Breast epithelium (tissue), 4 donors: ENCODE results near the gene GPN2. TPM values are rescaled to one million over a fixed set of nuclear protein-coding genes. Genes with fewer than 3 reads are reported as not detected.

Experiments
- DNase-seq, 2 donors: peaks; one replicate each; pipeline ENCODE4 v3.0.0-alpha.2; 2019; ENCODE audit warnings: low spot score in 2 of 2
- H3K27ac ChIP-seq, 2 donors: fragments of 200-600 bp; sonication (generic) in 1 of 2; one replicate each; pipeline ENCODE4 v1.5.1; 2016 to 2019; ENCODE audit warnings: mild to moderate bottlenecking in 1 of 2
- H3K27me3 ChIP-seq, 2 donors: fragments of 200-600 bp; sonication (generic) in 1 of 2; one replicate each; pipeline versions ENCODE4 v1.5.1 to v1.6.0; 2017 to 2019; ENCODE audit warnings: control low read depth in 1 of 2, mild to moderate bottlenecking in 1 of 2
- H3K36me3 ChIP-seq: fragments of 200-600 bp; one replicate; pipeline ENCODE4 v1.5.1; 2019
- H3K4me1 ChIP-seq, 2 donors: fragments of 200-600 bp; sonication (generic); one replicate each; pipeline ENCODE4 v1.5.1; 2016 to 2019; ENCODE audit warnings: control low read depth in 1 of 2
- H3K4me3 ChIP-seq, 3 donors: fragments of 200-600 bp; sonication (generic); 1 replicate in 2 of 3; 2 replicates in 1 of 3; pipeline ENCODE4 v1.5.1; 2016 to 2019; ENCODE audit warnings: mild to moderate bottlenecking in 3 of 3, moderate library complexity in 2 of 3
- H3K9me3 ChIP-seq, 2 donors: fragments of 200-600 bp; sonication (generic) in 1 of 2; one replicate each; pipeline ENCODE4 v1.5.1; 2016 to 2019; ENCODE audit warnings: control low read depth in 1 of 2
- POLR2A ChIP-seq: fragments of 450-650 bp; IDR thresholded peaks from one replicate; pipeline ENCODE4 v1.6.1; 2016; ENCODE audit warnings: antibody characterized with exemption, mild to moderate bottlenecking, moderate library complexity
- POLR2AphosphoS5 ChIP-seq, 3 donors: sonication (generic); formaldehyde crosslinking; IDR thresholded peaks; one replicate each; pipeline ENCODE4 v1.6.1; 2017; ENCODE audit warnings: antibody characterized with exemption in 3 of 3
- intact Hi-C: fragments of 100-400 bp; cut with DNase I; formaldehyde crosslinking; loops from one replicate; pipeline ENCODE4 v1.15.1; 2023; ENCODE audit warnings: low total_unique reads
- total RNA-seq, 3 donors: library from RNA; depleted of rRNA; stranded (reverse); fragments of >200 nt; gene quantifications; one replicate each; pipeline ENCODE4 v1.1.0, GENCODE V29; 2016
- TF ChIP-seq, protein P1 (sequence below), 3 donors: fragments of 450-650 bp; IDR thresholded peaks; one replicate each; pipeline ENCODE4 v1.5.1; 2016 to 2017; ENCODE audit warnings: antibody characterized with exemption in 3 of 3, mild to moderate bottlenecking in 3 of 3, moderate library complexity in 3 of 3

GPN2 gene
- total RNA-seq, 3 donors from 2014 or later: 8.5 to 17.7 (median 13.4) TPM

GRCh38 chr1:26854906-26855305 is 35.2 kb downstream of the GPN2 start:
- H3K36me3 ChIP-seq: peaks cover 6% of the 10 kb centered on the region
- no peak overlapping the region for H3K4me3 ChIP-seq
- no peaks in the 10 kb centered on the region for H3K27me3 ChIP-seq
- no peak for TF ChIP-seq POLR2AphosphoS5 (IDR thresholded peaks at IDR 0.05)
- no peak for TF ChIP-seq POLR2A
- TF ChIP-seq, protein P1, sequence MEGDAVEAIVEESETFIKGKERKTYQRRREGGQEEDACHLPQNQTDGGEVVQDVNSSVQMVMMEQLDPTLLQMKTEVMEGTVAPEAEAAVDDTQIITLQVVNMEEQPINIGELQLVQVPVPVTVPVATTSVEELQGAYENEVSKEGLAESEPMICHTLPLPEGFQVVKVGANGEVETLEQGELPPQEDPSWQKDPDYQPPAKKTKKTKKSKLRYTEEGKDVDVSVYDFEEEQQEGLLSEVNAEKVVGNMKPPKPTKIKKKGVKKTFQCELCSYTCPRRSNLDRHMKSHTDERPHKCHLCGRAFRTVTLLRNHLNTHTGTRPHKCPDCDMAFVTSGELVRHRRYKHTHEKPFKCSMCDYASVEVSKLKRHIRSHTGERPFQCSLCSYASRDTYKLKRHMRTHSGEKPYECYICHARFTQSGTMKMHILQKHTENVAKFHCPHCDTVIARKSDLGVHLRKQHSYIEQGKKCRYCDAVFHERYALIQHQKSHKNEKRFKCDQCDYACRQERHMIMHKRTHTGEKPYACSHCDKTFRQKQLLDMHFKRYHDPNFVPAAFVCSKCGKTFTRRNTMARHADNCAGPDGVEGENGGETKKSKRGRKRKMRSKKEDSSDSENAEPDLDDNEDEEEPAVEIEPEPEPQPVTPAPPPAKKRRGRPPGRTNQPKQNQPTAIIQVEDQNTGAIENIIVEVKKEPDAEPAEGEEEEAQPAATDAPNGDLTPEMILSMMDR (IDR thresholded peaks at IDR 0.05): no peak
- no peak for DNase-seq
- H3K9me3 ChIP-seq: no peaks in the 10 kb centered on the region
- intact Hi-C loops: no loop called here
- H3K4me1 ChIP-seq: no peaks in the 10 kb centered on the region
- no peak overlapping the region for H3K27ac ChIP-seq

DNA sequence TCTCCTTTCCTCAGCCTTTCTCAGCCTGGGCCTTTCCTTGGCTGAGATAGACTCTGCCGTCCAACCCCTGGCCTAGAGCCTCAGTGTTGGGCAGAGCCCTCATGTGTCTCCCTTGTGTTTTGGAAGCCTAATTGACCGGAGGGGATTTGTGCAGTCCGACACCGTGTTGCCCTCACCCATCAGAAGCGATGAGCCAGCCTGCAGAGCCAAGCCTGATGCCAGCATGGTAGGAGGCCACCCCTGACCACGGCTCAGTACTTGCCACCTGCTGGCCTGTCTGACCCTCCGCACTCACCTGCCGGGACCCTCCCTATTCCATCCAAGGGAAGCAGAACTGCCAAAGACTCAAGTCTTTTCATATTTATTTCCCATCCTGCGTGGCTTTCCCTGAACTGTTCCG is 36.5 kb downstream of the GPN2 start:
- no peak for TF ChIP-seq POLR2AphosphoS5 (IDR thresholded peaks at IDR 0.05)
- TF ChIP-seq POLR2A: no peak
- TF ChIP-seq, protein P1 (IDR thresholded peaks at IDR 0.05): no peak
- no peak for DNase-seq
- no peaks in the 10 kb centered on the region for H3K9me3 ChIP-seq
- H3K4me1 ChIP-seq: no peaks in the 10 kb centered on the region
- peaks cover 6% of the 10 kb centered on the region for H3K36me3 ChIP-seq
- intact Hi-C loops: no loop called here
- no peaks in the 10 kb centered on the region for H3K27me3 ChIP-seq
- H3K27ac ChIP-seq: peak overlapping the region; percentile 3 to 29
- H3K4me3 ChIP-seq: no peak overlapping the region

DNA sequence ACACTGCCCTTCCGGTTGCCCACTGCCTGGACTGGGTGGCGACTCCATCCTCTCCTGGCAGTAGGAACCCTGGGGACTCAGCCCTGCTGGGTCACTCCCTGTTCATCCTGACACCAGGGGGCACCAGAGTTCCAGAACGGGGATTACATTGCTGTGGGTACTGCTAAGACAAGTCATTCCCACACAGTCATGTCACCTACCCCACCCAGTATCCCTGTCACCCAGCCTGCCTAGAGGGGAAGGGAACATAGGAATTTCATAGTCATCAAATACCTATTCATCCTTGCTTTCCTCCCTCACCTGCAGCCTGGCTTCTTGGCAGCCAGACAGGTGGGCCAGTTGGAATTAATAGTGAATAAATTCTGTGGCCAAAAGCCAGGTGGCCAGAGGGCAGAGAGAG is 36.9 kb downstream of the GPN2 start:
- H3K27ac ChIP-seq: peak overlapping the region; percentile 3 to 29
- TF ChIP-seq, protein P1 (IDR thresholded peaks at IDR 0.05): peak; percentile 46 to 88 (median 73)
- TF ChIP-seq POLR2AphosphoS5 (IDR thresholded peaks at IDR 0.05): no peak
- H3K27me3 ChIP-seq: no peaks in the 10 kb centered on the region
- H3K4me3 ChIP-seq: no peak overlapping the region
- H3K36me3 ChIP-seq: peaks cover 6% of the 10 kb centered on the region
- no peaks in the 10 kb centered on the region for H3K9me3 ChIP-seq
- no peaks in the 10 kb centered on the region for H3K4me1 ChIP-seq
- DNase-seq: peak; percentile 83 to 89
- intact Hi-C loops: no loop called here

- Histone ChIP-seq H3K36me3 (peaks cover 6% of the 10 kb centered on the region), H3K9me3 (no peaks in the 10 kb centered on the region), H3K27me3 (no peaks in the 10 kb centered on the region), H3K4me1 (no peaks in the 10 kb centered on the region), H3K4me3 (no peak overlapping the region), H3K27ac (peak overlapping the region in 1 of 2 donors; percentile 29)
- DNase-seq: no peak
- TF ChIP-seq, protein P1 (IDR thresholded peaks at IDR 0.05): no peak
- TF ChIP-seq POLR2A (no peak), POLR2AphosphoS5 (IDR thresholded peaks at IDR 0.05) (no peak)
- intact Hi-C loops: no loop called here
These were observed 37.4 kb downstream of the GPN2 start for GRCh38 chr1:26852701-26853100.

GRCh38 chr1:26851106-26851684 is 38.9 kb downstream of the GPN2 start:
- Histone ChIP-seq H3K36me3 (peaks cover 6% of the 10 kb centered on the region), H3K27ac (no peak overlapping the region)
- intact Hi-C loops: no loop called here

More at GRCh38 chr1:26851106-26851684, 38.9 kb downstream of the GPN2 start:
- Histone ChIP-seq H3K4me1 (no peaks in the 10 kb centered on the region), H3K27me3 (no peaks in the 10 kb centered on the region), H3K4me3 (no peak overlapping the region), H3K9me3 (no peaks in the 10 kb centered on the region)
- TF ChIP-seq, protein P1 (IDR thresholded peaks at IDR 0.05): no peak
- DNase-seq: no peak
